ENCODE data around the gene PKN2. TPM values are rescaled to one million over a fixed set of nuclear protein-coding genes. Genes with fewer than 3 reads are reported as not detected.

The PKN2 gene
- total RNA-seq (2014; rRNA removed; shearing (Covaris generic)): 29.4 and 32.8 TPM in 2 replicates
- polyA plus RNA-seq (2016; fragmentation: Nextera tagmentation; extraction: Ambion mirVana): 14.6 and 15.2 TPM in 2 replicates
- long read RNA-seq, full-length matches to known transcripts: 1 of 10 reads
- long read RNA-seq, partial matches to known transcripts: 8 of 10 reads
- long read RNA-seq, other reads (novel, unspliced or antisense): 1 of 10 reads

GRCh38 chr1:88683541-88684481 lies at the start of gene PKN2:
TSS of gene PKN2 (plus strand) at chr1:88684273. CDS start at chr1:88684581, 308 bp downstream.
- Mint-ChIP-seq H3K36me3 (ENCODE audit: low read depth) (no peaks in the 10 kb centered on the region; the same call in 2 of the 3 replicates), H3K27ac (peak within 1 kb of the TSS; percentile 98), H3K4me3 (peak within 1 kb of the TSS; percentile 89), H3K4me1 (peaks cover 6% of the 10 kb centered on the region), H3K27me3 (ENCODE audit: insufficient read depth, low read depth, poor library complexity) (peaks cover 9% of the 10 kb centered on the region), H3K9me3 (no peaks in the 10 kb centered on the region)
- peak; percentile 99 for DNase-seq (ENCODE audit: low spot score)
- H3F3A ChIP-seq (replicated peaks; ENCODE audit: low read depth): peaks cover 4% of the 10 kb centered on the region
- H3K79me2 ChIP-seq (replicated peaks; ENCODE audit: insufficient read depth): peaks cover 48% of the 10 kb centered on the region
- peaks cover 9% of the 10 kb centered on the region for H3K4me1 ChIP-seq (ENCODE audit: insufficient read depth)
- peak within 1 kb of the TSS; percentile 84 for H2AFZ ChIP-seq
- no peaks in the 10 kb centered on the region for H3K36me3 ChIP-seq (ENCODE audit: insufficient read depth)
- peak within 1 kb of the TSS; percentile 98 for H3K27ac ChIP-seq (ENCODE audit: low read depth)
- peak; percentile 88 for ATAC-seq
- H4K20me1 ChIP-seq (replicated peaks; ENCODE audit: insufficient read depth): no peaks in the 10 kb centered on the region
- H3K27me3 ChIP-seq (ENCODE audit: insufficient read depth): no peaks in the 10 kb centered on the region
- peak within 1 kb of the TSS; percentile 86 for H3K4me2 ChIP-seq
- H3K9me2 ChIP-seq (ENCODE audit: insufficient read depth): no peaks in the 10 kb centered on the region
- peak within 1 kb of the TSS; percentile 71 for H3K4me3 ChIP-seq
- TF ChIP-seq EZH2 (IDR thresholded peaks at IDR 0.05; ENCODE audit: low read depth, unreplicated experiment) (no peak), POLR2AphosphoS5 (IDR thresholded peaks at IDR 0.05; ENCODE audit: low read depth) (peak; percentile 77), ETS1 (IDR thresholded peaks at IDR 0.05) (peak; percentile 84), JUNB (IDR thresholded peaks at IDR 0.05; ENCODE audit: unreplicated experiment) (no peak), ZNF331 (CRISPR knock-in tag; IDR thresholded peaks at IDR 0.05; ENCODE audit: low read depth) (no peak), EZH2phosphoT487 (IDR thresholded peaks at IDR 0.05; ENCODE audit: unreplicated experiment) (no peak), STAT1 (IDR thresholded peaks at IDR 0.05; ENCODE audit: unreplicated experiment) (no peak), NANOG (IDR thresholded peaks at IDR 0.05; ENCODE audit: borderline replicate concordance) (no peak), ZNF114 (CRISPR knock-in tag; IDR thresholded peaks at IDR 0.05) (no peak)
- TF ChIP-seq, protein P1, sequence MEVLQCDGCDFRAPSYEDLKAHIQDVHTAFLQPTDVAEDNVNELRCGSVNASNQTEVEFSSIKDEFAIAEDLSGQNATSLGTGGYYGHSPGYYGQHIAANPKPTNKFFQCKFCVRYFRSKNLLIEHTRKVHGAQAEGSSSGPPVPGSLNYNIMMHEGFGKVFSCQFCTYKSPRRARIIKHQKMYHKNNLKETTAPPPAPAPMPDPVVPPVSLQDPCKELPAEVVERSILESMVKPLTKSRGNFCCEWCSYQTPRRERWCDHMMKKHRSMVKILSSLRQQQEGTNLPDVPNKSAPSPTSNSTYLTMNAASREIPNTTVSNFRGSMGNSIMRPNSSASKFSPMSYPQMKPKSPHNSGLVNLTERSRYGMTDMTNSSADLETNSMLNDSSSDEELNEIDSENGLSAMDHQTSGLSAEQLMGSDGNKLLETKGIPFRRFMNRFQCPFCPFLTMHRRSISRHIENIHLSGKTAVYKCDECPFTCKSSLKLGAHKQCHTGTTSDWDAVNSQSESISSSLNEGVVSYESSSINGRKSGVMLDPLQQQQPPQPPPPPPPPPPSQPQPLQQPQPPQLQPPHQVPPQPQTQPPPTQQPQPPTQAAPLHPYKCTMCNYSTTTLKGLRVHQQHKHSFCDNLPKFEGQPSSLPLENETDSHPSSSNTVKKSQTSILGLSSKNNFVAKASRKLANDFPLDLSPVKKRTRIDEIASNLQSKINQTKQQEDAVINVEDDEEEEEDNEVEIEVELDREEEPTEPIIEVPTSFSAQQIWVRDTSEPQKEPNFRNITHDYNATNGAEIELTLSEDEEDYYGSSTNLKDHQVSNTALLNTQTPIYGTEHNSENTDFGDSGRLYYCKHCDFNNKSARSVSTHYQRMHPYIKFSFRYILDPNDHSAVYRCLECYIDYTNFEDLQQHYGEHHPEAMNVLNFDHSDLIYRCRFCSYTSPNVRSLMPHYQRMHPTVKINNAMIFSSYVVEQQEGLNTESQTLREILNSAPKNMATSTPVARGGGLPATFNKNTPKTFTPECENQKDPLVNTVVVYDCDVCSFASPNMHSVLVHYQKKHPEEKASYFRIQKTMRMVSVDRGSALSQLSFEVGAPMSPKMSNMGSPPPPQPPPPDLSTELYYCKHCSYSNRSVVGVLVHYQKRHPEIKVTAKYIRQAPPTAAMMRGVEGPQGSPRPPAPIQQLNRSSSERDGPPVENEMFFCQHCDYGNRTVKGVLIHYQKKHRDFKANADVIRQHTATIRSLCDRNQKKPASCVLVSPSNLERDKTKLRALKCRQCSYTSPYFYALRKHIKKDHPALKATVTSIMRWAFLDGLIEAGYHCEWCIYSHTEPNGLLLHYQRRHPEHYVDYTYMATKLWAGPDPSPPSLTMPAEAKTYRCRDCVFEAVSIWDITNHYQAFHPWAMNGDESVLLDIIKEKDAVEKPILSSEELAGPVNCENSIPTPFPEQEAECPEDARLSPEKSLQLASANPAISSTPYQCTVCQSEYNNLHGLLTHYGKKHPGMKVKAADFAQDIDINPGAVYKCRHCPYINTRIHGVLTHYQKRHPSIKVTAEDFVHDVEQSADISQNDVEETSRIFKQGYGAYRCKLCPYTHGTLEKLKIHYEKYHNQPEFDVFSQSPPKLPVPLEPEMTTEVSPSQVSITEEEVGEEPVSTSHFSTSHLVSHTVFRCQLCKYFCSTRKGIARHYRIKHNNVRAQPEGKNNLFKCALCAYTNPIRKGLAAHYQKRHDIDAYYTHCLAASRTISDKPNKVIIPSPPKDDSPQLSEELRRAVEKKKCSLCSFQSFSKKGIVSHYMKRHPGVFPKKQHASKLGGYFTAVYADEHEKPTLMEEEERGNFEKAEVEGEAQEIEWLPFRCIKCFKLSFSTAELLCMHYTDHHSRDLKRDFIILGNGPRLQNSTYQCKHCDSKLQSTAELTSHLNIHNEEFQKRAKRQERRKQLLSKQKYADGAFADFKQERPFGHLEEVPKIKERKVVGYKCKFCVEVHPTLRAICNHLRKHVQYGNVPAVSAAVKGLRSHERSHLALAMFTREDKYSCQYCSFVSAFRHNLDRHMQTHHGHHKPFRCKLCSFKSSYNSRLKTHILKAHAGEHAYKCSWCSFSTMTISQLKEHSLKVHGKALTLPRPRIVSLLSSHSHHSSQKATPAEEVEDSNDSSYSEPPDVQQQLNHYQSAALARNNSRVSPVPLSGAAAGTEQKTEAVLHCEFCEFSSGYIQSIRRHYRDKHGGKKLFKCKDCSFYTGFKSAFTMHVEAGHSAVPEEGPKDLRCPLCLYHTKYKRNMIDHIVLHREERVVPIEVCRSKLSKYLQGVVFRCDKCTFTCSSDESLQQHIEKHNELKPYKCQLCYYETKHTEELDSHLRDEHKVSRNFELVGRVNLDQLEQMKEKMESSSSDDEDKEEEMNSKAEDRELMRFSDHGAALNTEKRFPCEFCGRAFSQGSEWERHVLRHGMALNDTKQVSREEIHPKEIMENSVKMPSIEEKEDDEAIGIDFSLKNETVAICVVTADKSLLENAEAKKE (CRISPR knock-in tag; IDR thresholded peaks at IDR 0.05): no peak
- TF ChIP-seq, protein P2, sequence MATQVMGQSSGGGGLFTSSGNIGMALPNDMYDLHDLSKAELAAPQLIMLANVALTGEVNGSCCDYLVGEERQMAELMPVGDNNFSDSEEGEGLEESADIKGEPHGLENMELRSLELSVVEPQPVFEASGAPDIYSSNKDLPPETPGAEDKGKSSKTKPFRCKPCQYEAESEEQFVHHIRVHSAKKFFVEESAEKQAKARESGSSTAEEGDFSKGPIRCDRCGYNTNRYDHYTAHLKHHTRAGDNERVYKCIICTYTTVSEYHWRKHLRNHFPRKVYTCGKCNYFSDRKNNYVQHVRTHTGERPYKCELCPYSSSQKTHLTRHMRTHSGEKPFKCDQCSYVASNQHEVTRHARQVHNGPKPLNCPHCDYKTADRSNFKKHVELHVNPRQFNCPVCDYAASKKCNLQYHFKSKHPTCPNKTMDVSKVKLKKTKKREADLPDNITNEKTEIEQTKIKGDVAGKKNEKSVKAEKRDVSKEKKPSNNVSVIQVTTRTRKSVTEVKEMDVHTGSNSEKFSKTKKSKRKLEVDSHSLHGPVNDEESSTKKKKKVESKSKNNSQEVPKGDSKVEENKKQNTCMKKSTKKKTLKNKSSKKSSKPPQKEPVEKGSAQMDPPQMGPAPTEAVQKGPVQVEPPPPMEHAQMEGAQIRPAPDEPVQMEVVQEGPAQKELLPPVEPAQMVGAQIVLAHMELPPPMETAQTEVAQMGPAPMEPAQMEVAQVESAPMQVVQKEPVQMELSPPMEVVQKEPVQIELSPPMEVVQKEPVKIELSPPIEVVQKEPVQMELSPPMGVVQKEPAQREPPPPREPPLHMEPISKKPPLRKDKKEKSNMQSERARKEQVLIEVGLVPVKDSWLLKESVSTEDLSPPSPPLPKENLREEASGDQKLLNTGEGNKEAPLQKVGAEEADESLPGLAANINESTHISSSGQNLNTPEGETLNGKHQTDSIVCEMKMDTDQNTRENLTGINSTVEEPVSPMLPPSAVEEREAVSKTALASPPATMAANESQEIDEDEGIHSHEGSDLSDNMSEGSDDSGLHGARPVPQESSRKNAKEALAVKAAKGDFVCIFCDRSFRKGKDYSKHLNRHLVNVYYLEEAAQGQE (IDR thresholded peaks at IDR 0.05; ENCODE audit: unreplicated experiment): no peak
- TF ChIP-seq, protein P3, sequence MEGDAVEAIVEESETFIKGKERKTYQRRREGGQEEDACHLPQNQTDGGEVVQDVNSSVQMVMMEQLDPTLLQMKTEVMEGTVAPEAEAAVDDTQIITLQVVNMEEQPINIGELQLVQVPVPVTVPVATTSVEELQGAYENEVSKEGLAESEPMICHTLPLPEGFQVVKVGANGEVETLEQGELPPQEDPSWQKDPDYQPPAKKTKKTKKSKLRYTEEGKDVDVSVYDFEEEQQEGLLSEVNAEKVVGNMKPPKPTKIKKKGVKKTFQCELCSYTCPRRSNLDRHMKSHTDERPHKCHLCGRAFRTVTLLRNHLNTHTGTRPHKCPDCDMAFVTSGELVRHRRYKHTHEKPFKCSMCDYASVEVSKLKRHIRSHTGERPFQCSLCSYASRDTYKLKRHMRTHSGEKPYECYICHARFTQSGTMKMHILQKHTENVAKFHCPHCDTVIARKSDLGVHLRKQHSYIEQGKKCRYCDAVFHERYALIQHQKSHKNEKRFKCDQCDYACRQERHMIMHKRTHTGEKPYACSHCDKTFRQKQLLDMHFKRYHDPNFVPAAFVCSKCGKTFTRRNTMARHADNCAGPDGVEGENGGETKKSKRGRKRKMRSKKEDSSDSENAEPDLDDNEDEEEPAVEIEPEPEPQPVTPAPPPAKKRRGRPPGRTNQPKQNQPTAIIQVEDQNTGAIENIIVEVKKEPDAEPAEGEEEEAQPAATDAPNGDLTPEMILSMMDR (conservative IDR thresholded peaks at IDR 0.05; ENCODE audit: low read depth in 2 of 2): 0 out of 4 replicates have a peak, but pooled peaks of 1 of the 2 experiments have one; percentile 14

Data from GM23338 (cell line).